OCI-LY1 (cell line): ENCODE measurements around the gene SERHL2.

Source experiments
- EZH2 ChIP-seq: fragments of 200-600 bp; sonication (generic), shearing (Covaris generic); IDR thresholded peaks from 2 replicates; pipeline ENCODE4 v1.8.0; 2017; ENCODE audit warnings: borderline replicate concordance, mixed run types, mild to moderate bottlenecking, antibody characterized with exemption, low read length, moderate library complexity, mixed read lengths
- TF ChIP-seq, protein P1 (sequence below): fragments of 200-600 bp; sonication (generic), shearing (Covaris generic); IDR thresholded peaks from 2 replicates; pipeline ENCODE4 v1.5.1; 2017; ENCODE audit warnings: mild to moderate bottlenecking, antibody characterized with exemption, low read length, moderate library complexity, mixed read lengths

DNA sequence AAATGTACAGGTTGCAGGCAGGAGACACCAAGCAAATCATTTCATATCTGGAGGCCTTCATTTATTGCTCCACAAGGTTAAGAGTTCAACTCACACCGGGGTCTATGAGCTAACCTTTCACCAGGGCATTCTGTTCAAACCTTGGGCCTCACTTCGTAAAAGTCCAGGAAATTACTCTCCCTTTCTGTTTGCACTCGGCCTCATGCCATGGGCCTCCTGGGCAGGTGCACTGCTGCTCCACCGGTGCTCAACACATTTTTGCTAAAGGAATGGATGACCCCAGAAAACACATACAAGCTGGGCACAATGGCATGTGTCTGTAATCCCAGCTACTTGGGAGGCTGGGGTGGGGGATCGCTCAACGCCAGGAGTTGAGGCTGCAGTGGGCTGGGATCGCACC, 17.6 kb upstream of the SERHL2 start:
- TF ChIP-seq, protein P1, sequence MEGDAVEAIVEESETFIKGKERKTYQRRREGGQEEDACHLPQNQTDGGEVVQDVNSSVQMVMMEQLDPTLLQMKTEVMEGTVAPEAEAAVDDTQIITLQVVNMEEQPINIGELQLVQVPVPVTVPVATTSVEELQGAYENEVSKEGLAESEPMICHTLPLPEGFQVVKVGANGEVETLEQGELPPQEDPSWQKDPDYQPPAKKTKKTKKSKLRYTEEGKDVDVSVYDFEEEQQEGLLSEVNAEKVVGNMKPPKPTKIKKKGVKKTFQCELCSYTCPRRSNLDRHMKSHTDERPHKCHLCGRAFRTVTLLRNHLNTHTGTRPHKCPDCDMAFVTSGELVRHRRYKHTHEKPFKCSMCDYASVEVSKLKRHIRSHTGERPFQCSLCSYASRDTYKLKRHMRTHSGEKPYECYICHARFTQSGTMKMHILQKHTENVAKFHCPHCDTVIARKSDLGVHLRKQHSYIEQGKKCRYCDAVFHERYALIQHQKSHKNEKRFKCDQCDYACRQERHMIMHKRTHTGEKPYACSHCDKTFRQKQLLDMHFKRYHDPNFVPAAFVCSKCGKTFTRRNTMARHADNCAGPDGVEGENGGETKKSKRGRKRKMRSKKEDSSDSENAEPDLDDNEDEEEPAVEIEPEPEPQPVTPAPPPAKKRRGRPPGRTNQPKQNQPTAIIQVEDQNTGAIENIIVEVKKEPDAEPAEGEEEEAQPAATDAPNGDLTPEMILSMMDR: no peak
- TF ChIP-seq EZH2: no peak
